GM12891 (cell line): Measurements from ENCODE around the gene DCLK1.

ENCODE experiments used
- PAX5 ChIP-seq: IDR thresholded peaks from 2 replicates; pipeline ENCODE4 v1.6.1; 2011; ENCODE audit warnings: low read length, moderate library complexity, mild to moderate bottlenecking; ENCODE audit not compliant: insufficient read depth, severe bottlenecking
- POLR2A ChIP-seq: IDR thresholded peaks from 2 replicates; pipeline ENCODE4 v1.6.1; 2011; ENCODE audit warnings: low read depth, low read length, control low read depth
- POLR2AphosphoS5 ChIP-seq: IDR thresholded peaks from 2 replicates; pipeline ENCODE4 v1.6.1; 2011; ENCODE audit warnings: low read depth, low read length, control low read depth
- POU2F2 ChIP-seq: IDR thresholded peaks from 2 replicates; pipeline ENCODE4 v1.6.1; 2011; ENCODE audit warnings: low read depth, mild to moderate bottlenecking, control low read depth, low read length, moderate library complexity
- SPI1 ChIP-seq: IDR thresholded peaks from 2 replicates; pipeline ENCODE4 v1.6.1; 2011; ENCODE audit warnings: low read depth, low read length, control low read depth
- TAF1 ChIP-seq: IDR thresholded peaks from 2 replicates; pipeline ENCODE4 v1.6.1; 2011; ENCODE audit warnings: low read depth, low read length, control low read depth

DNA sequence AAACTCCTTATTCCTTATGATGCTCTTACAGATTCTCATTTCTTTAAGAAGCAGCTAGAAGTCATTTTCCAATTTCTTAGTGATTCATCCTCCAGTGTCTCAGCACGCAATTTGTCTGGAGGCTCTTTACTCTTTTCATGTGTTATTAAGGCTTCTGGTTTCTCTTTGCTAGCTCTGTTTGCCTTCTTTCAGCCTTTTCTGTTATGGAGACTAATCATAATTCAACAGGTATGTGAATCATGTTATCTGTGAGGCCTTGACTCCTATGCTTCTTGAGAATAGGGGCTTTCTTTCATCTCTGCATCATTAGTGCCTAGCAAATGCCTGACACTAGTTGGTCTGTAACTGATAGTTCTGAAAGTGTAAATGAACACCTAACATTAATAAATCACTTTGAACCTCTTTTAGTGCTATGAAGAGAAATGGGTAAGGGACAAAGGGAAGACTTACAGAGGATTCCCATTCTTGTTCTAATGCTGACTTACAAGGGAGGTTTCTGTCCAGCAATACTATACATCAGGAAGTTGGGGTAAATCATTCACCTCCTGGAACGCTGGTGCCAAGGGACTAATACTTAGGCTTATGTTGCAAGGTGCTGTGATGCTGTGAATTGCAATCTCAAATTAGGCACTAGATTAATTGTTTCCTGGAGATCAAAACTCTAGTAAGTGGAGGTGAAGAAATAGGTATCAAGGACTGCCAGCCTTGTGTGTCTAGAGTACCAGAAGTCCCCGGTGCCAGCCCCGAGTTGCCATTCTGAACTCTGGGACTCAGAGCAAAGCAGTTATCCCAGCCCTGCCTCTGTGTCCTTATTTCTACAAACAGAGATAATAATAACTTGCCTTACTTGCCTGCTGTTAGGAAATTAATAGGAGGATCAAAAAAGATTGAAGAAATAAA lies 265.6 kb downstream of the DCLK1 start:
- TF ChIP-seq POLR2AphosphoS5 = no peak
- TF ChIP-seq TAF1 = no peak
- no peak for TF ChIP-seq POLR2A
- TF ChIP-seq POU2F2 = no peak
- no peak for TF ChIP-seq SPI1
- no peak for TF ChIP-seq PAX5
